Adipose tissue (tissue), 3 donors: Measurements from ENCODE around the gene LDLRAD2. TPM values are rescaled to one million over a fixed set of nuclear protein-coding genes. Genes with fewer than 3 reads are reported as not detected.

Source experiments
- H3K27ac ChIP-seq: one replicate; pipeline ENCODE4 v1.5.1; 2013; ENCODE audit warnings: low read depth, low read length
- WGBS, 3 donors: extraction: QIAGEN DNeasy Blood & Tissue Kit; methylation state at CpG; one replicate each; pipeline ENCODE4 v1.1.7; 2013; 5-methylcytosine and 5-hydroxymethylcytosine counted together
- polyA plus RNA-seq, 3 donors: library from polyadenylated mRNA; stranded (reverse); fragments of 200-250 nt; gene quantifications; one replicate each; pipeline ENCODE4 v1.2.3, GENCODE V29; 2013
- donor health status: healthy with polysubstance abuse.
- donor health status: Bipolar disorder and iron deficiency.
- donor health status: healthy.

The LDLRAD2 gene
- polyA plus RNA-seq, 3 donors = 0.63 to 6.7 (median 2.9) TPM

- WGBS, 3 donors = 88 to 92% (median 89%) methylated on average over 23 to 29 of the region's 29 CpGs
- H3K27ac ChIP-seq = no peak overlapping the region
These were observed 40.4 kb downstream of the LDLRAD2 start for GRCh38 chr1:21852282-21853130.

DNA sequence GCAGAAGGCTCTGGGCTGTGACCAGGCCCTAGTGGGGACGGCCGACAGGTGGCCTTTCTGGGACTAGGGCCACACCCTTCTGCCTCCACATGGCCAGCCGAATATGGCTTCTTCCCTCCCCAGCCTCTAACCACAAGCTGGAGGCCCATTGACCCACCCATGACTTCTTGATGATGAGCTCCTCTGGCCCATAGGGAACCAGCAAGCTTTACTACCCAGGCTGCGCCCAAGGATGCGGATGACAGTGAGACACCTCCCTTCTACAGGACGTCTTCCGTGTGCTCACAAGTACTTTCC, 41.0 kb downstream of the LDLRAD2 start:
- no peak overlapping the region for H3K27ac ChIP-seq
- WGBS, 3 donors = 83 to 87% (median 85%) methylated on average over 7 of the region's 7 CpGs

GRCh38 chr1:21854090-21854750, 42.2 kb downstream of the LDLRAD2 start:
- H3K27ac ChIP-seq = no peak overlapping the region
- WGBS, 3 donors = 92 to 96% (median 92%) methylated on average over 21 of the region's 21 CpGs

GRCh38 chr1:21854751-21855131, 42.7 kb downstream of the LDLRAD2 start:
- WGBS, 3 donors = 91 to 98% (median 95%) methylated on average over 13 of the region's 13 CpGs
- no peak overlapping the region for H3K27ac ChIP-seq

DNA sequence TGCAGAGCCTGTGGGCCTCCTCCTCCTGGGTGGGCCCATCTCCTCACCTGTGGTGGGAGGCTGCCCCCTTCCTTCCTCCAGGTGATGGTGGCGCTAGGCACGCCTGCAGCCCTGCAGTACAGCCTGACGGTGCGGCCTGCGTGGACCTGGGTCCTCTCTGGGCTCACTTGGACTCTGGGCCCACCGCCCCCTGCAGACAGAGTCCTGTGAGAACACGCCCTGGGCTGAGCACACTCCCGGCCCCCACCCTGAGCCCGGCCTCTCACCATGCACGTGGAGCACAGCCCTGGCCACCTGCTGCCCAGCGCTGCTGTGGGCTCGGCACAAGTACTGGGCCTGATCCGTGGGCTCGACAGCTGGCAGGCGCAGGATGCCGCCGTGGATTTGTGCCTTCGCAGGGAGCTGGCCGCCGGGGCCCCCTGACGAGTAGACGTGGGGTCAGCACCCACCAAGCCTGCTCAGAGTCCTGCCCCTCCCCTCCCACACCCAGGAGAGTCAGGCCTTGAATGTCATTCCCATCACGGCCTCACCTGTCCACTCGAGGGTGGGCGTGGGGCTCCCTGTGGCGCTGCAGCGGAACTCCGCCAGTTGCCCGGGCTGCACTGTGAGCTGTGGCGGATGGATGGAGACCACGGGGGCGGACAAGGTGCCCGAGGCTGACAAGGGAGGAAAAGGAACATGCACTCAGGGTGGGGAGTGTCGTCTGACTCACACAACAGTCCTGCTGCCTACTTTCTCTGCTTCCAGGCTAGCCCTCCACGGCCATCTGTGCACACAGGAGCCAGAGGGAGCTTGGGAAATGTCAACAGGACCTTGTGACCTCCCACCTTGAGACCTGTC, 43.4 kb downstream of the LDLRAD2 start:
- H3K27ac ChIP-seq = no peak overlapping the region

DNA sequence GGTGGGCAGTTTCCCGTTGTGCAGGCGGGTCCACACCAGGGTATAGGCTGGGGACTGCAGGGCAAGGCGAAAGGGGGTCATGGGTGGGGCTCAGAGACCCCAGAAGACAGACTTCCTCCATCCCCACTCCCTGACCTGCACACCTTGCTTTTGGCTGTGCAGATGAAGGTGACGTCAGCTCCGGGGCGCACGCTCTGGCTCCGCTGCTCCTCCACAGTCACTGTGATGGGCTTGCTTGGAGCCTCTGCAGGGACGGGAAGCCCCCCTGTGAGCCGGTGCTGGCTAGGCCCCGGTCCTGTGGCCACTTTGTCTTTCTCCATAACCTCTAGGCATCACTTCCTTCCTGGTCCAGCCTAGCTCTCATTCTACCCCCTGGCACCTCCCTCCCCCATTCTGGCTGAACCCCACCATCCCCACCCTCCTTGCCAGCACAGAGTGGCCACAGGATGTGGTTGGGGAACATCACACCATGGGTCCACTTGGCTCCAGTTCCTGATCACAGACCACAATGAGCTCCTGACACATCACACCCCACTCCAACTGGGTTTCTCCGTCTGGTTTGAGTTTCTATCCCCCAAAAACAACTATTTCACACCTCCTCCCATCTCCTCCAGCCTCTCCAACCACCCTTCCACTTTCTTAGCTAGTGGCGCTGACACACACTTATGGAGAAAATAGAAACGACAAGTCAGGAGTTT, 45.2 kb downstream of the LDLRAD2 start:
- WGBS, 3 donors = 64 to 90% (median 65%) methylated on average over 14 of the region's 14 CpGs
- H3K27ac ChIP-seq = no peak overlapping the region

More for the DNA sequence above, 43.4 kb downstream of the LDLRAD2 start:
- WGBS, 3 donors = 89 to 93% (median 90%) methylated on average over 34 to 35 of the region's 35 CpGs

- WGBS, 3 donors = 61 to 77% (median 63%) methylated on average over 15 of the region's 15 CpGs
- no peak overlapping the region for H3K27ac ChIP-seq
These were observed 46.0 kb downstream of the LDLRAD2 start for GRCh38 chr1:21857840-21858670.

DNA sequence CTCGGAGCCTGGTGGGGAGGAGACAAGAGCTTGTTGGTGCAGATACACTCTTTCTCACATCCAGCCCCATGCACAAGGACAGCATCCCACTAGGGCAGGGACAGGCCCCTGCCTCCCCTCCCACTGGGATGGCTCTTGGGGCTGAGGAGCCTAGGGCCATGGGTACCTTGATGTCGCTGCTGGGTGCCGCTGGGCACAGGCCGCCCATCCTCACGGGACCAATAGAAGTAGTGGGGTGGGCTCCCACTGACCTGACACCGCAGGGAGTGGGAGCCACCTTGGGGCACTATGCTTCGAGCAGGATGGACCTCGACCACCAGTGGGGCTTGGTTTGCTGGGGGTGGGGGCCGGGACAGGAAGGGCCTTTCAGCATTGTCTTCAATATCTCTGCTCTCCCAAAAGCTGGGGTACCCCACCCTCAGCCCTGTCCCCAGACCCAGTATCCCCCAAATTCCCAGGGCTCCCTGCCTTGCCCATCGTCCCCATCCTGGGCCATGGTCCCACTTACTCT, 47.7 kb downstream of the LDLRAD2 start:
- no peak overlapping the region for H3K27ac ChIP-seq
- 94 to 98% (median 95%) methylated on average over 10 of the region's 10 CpGs for WGBS, 3 donors

GRCh38 chr1:21860971-21861370, 48.9 kb downstream of the LDLRAD2 start:
- no peak overlapping the region for H3K27ac ChIP-seq
- 85 to 95% (median 93%) methylated on average over 3 of the region's 3 CpGs for WGBS, 3 donors

GRCh38 chr1:21861602-21862429, 49.8 kb downstream of the LDLRAD2 start:
- WGBS, 3 donors = 92 to 94% (median 94%) methylated on average over 19 of the region's 19 CpGs
- no peak overlapping the region for H3K27ac ChIP-seq

- 85 to 93% (median 88%) methylated on average over 10 to 12 of the region's 12 CpGs for WGBS, 3 donors
- no peak overlapping the region for H3K27ac ChIP-seq
These were observed 51.9 kb downstream of the LDLRAD2 start for GRCh38 chr1:21863981-21864380.

- 89 to 96% (median 94%) methylated on average over 27 of the region's 27 CpGs for WGBS, 3 donors
- H3K27ac ChIP-seq = no peak overlapping the region
These were observed 52.7 kb downstream of the LDLRAD2 start for GRCh38 chr1:21864730-21865129.

GRCh38 chr1:21865609-21865942, 53.5 kb downstream of the LDLRAD2 start:
- no peak overlapping the region for H3K27ac ChIP-seq
- 85 to 91% (median 90%) methylated on average over 7 of the region's 7 CpGs for WGBS, 3 donors

GRCh38 chr1:21865943-21866706, 54.1 kb downstream of the LDLRAD2 start:
- 60 to 72% (median 63%) methylated on average over 11 of the region's 11 CpGs for WGBS, 3 donors
- H3K27ac ChIP-seq = no peak overlapping the region

DNA sequence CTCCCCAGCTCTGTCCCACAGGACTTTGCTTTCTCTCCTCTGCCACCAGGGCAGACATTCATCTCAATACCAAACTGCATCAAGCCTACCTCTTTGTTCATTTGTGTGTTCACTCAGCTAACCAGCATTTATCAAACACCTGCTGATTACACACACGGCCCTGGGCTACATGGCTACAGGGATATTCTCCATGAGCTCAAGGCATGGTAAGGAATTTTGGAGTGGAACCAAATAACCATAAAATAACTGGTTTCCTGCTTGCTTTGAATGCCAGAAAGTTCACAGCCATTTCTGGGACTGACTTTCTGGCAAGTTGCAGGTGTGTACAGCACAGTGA, 54.6 kb downstream of the LDLRAD2 start:
- 13 to 60% (median 60%) methylated on average over 1 of the region's 1 CpG for WGBS, 3 donors
- no peak overlapping the region for H3K27ac ChIP-seq

GRCh38 chr1:21867451-21867996, 55.5 kb downstream of the LDLRAD2 start:
- WGBS, 3 donors = 80 to 90% (median 85%) methylated on average over 5 of the region's 5 CpGs
- H3K27ac ChIP-seq = no peak overlapping the region
